ENCODE results near the gene PROSER1. TPM values are rescaled to one million over a fixed set of nuclear protein-coding genes. Genes with fewer than 3 reads are reported as not detected.

Gene PROSER1
- total RNA-seq, 4 donors from 2014 or later: 8.8 to 17.5 (median 14.9) TPM

- H3K4me3 ChIP-seq: peak overlapping the region in 2 of 4 donors; percentile 90 to 93
- DNase-seq: no peak
- no peaks in the 10 kb centered on the region for H3K9me3 ChIP-seq
- peaks cover 5 to 49% (median 27%) of the 10 kb centered on the region in 3 donors for H3K4me1 ChIP-seq
- TF ChIP-seq CTCF (IDR thresholded peaks at IDR 0.05) (no peak), POLR2A (IDR thresholded peaks at IDR 0.05) (no peak)
- no peaks in the 10 kb centered on the region for H3K27me3 ChIP-seq
- intact Hi-C loops (cut with DNase I): no loop called here
- H3K36me3 ChIP-seq: peaks cover 0 to 13% (median 3%) of the 10 kb centered on the region in 3 donors
- 40 to 49% methylated on average over 2 of the region's 2 CpGs for WGBS, 2 donors
- no peak overlapping the region for H3K27ac ChIP-seq
These were observed 2.7 kb downstream of the PROSER1 start for GRCh38 chr13:39035204-39035603.

GRCh38 chr13:39034085-39034484, 3.8 kb downstream of the PROSER1 start:
- WGBS, 2 donors: 87 to 100% methylated on average over 1 of the region's 1 CpG
- Histone ChIP-seq H3K4me3 (no peak overlapping the region), H3K36me3 (peaks cover 0 to 14% (median 3%) of the 10 kb centered on the region in 3 donors), H3K4me1 (peaks cover 5 to 38% (median 22%) of the 10 kb centered on the region in 3 donors), H3K27me3 (no peaks in the 10 kb centered on the region), H3K27ac (no peak overlapping the region), H3K9me3 (no peaks in the 10 kb centered on the region)
- TF ChIP-seq POLR2A (IDR thresholded peaks at IDR 0.05): no peak
- TF ChIP-seq CTCF (IDR thresholded peaks at IDR 0.05): no peak
- no peak for DNase-seq
- intact Hi-C loops (cut with DNase I): no loop called here

- Histone ChIP-seq H3K27me3 (no peaks in the 10 kb centered on the region), H3K27ac (no peak overlapping the region), H3K36me3 (peaks cover 0 to 33% (median 3%) of the 10 kb centered on the region in 3 donors), H3K4me1 (peaks cover 5 to 34% (median 20%) of the 10 kb centered on the region in 3 donors), H3K9me3 (no peaks in the 10 kb centered on the region), H3K4me3 (no peak overlapping the region)
- TF ChIP-seq POLR2A (IDR thresholded peaks at IDR 0.05): no peak
- TF ChIP-seq CTCF (IDR thresholded peaks at IDR 0.05): no peak
- 88 to 100% methylated on average over 1 of the region's 1 CpG for WGBS, 2 donors
- intact Hi-C loops (cut with DNase I): no loop called here
- no peak for DNase-seq
These were observed 5.7 kb downstream of the PROSER1 start for GRCh38 chr13:39032150-39032549.

- no peak for DNase-seq
- 61 to 75% methylated on average over 2 of the region's 2 CpGs for WGBS, 2 donors
- H3K9me3 ChIP-seq: no peaks in the 10 kb centered on the region
- H3K27ac ChIP-seq: no peak overlapping the region
- TF ChIP-seq POLR2A (IDR thresholded peaks at IDR 0.05) (no peak), CTCF (IDR thresholded peaks at IDR 0.05) (no peak)
- H3K27me3 ChIP-seq: no peaks in the 10 kb centered on the region
- intact Hi-C loops (cut with DNase I): no loop called here
- peaks cover 0 to 15% (median 0%) of the 10 kb centered on the region in 3 donors for H3K4me1 ChIP-seq
- H3K4me3 ChIP-seq: no peak overlapping the region
- H3K36me3 ChIP-seq: peaks cover 7 to 90% (median 20%) of the 10 kb centered on the region in 3 donors
These were observed 12.5 kb downstream of the PROSER1 start for GRCh38 chr13:39025433-39025839.

GRCh38 chr13:39023761-39024160, 14.1 kb downstream of the PROSER1 start:
- H3K27me3 ChIP-seq: no peaks in the 10 kb centered on the region
- H3K4me3 ChIP-seq: no peak overlapping the region
- intact Hi-C loops (cut with DNase I): no loop called here
- peaks cover 0 to 15% (median 0%) of the 10 kb centered on the region in 3 donors for H3K4me1 ChIP-seq
- H3K27ac ChIP-seq: peak overlapping the region in 1 of 4 donors; percentile 5
- H3K36me3 ChIP-seq: peaks cover 6 to 83% (median 20%) of the 10 kb centered on the region in 3 donors
- no peak for TF ChIP-seq CTCF (IDR thresholded peaks at IDR 0.05)
- TF ChIP-seq POLR2A (IDR thresholded peaks at IDR 0.05): no peak
- H3K9me3 ChIP-seq: no peaks in the 10 kb centered on the region
- no peak for DNase-seq
